Type B pancreatic cell (in vitro differentiated cells): ENCODE data around the gene SS18L1. TPM values are rescaled to one million over a fixed set of nuclear protein-coding genes. Genes with fewer than 3 reads are reported as not detected.

ENCODE experiments used
- DNase-seq: peaks from one replicate; pipeline ENCODE4 v3.0.0; 2021; ENCODE audit warnings: mixed read lengths; ENCODE audit not compliant: unreplicated experiment; ENCODE audit errors: extremely low spot score
- H3K27ac Mint-ChIP-seq: 2 replicates; pipeline ENCODE4 v1.8.0; 2021; ENCODE audit warnings: mild to moderate bottlenecking, mixed read lengths
- H3K27me3 Mint-ChIP-seq: 2 replicates; pipeline ENCODE4 v1.8.0; 2021; ENCODE audit warnings: mixed read lengths
- H3K36me3 Mint-ChIP-seq: 2 replicates; pipeline ENCODE4 v1.8.0; 2021; ENCODE audit warnings: mixed read lengths
- H3K4me1 Mint-ChIP-seq: one replicate; pipeline ENCODE4 v1.8.0; 2021; ENCODE audit warnings: mixed read lengths; ENCODE audit not compliant: unreplicated experiment
- H3K4me3 Mint-ChIP-seq: 2 replicates; pipeline ENCODE4 v1.8.0; 2021; ENCODE audit warnings: mild to moderate bottlenecking, mixed read lengths
- H3K9me3 Mint-ChIP-seq: 2 replicates; pipeline ENCODE4 v1.8.0; 2021; ENCODE audit warnings: mixed read lengths
- CTCF ChIP-seq: fragments of 200-600 bp; sonication (generic); conservative IDR thresholded peaks from 2 replicates; pipeline ENCODE4 v1.5.0; 2021; ENCODE audit warnings: antibody characterized with exemption, mild to moderate bottlenecking
- long read RNA-seq: library from polyadenylated mRNA; unstranded; transcript quantifications from one replicate; pipeline ENCODE4 v2.0.0, GENCODE V29; 2020
- total RNA-seq: library from RNA; stranded (reverse); gene quantifications from 2 replicates; pipeline ENCODE4 v1.2.1, GENCODE V29; 2021; ENCODE audit warnings: low replicate concordance

The SS18L1 gene, protein sequence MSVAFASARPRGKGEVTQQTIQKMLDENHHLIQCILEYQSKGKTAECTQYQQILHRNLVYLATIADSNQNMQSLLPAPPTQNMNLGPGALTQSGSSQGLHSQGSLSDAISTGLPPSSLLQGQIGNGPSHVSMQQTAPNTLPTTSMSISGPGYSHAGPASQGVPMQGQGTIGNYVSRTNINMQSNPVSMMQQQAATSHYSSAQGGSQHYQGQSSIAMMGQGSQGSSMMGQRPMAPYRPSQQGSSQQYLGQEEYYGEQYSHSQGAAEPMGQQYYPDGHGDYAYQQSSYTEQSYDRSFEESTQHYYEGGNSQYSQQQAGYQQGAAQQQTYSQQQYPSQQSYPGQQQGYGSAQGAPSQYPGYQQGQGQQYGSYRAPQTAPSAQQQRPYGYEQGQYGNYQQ
- total RNA-seq = 20.5 and 25.5 TPM in 2 replicates
- long read RNA-seq, full-length matches to known transcripts = 2 of 7 reads
- long read RNA-seq, partial matches to known transcripts = 0 of 7 reads
- long read RNA-seq, other reads (novel, unspliced or antisense) = 5 of 7 reads

GRCh38 chr20:62143081-62143956 is at the start of gene SS18L1, which contains the start of gene PSMA7:
Gene SS18L1, plus strand, starts transcription at chr20:62143769. Its CDS starts 52 bp downstream, at chr20:62143821.
Gene PSMA7, minus strand, starts transcription at chr20:62143394. Its CDS starts 91 bp downstream, at chr20:62143303.
- H3K4me1 Mint-ChIP-seq = peaks cover 40% of the 10 kb centered on the region
- peak within 1 kb of the TSS; percentile 95 for H3K4me3 Mint-ChIP-seq
- H3K27ac Mint-ChIP-seq = peak within 1 kb of the TSS; percentile 97
- peak; percentile 90 for DNase-seq
- no peak for TF ChIP-seq CTCF
- H3K36me3 Mint-ChIP-seq = peaks cover 7% of the 10 kb centered on the region
- no peaks in the 10 kb centered on the region for H3K9me3 Mint-ChIP-seq
- H3K27me3 Mint-ChIP-seq = no peaks in the 10 kb centered on the region

- Mint-ChIP-seq H3K27me3 (peaks cover 13% of the 10 kb centered on the region), H3K27ac (no peak overlapping the region), H3K36me3 (no peaks in the 10 kb centered on the region), H3K4me3 (no peak overlapping the region), H3K4me1 (no peaks in the 10 kb centered on the region), H3K9me3 (no peaks in the 10 kb centered on the region)
- no peak for TF ChIP-seq CTCF
- no peak for DNase-seq
Observed at GRCh38 chr20:62096421-62097380, 46.9 kb upstream of the SS18L1 start.

DNA sequence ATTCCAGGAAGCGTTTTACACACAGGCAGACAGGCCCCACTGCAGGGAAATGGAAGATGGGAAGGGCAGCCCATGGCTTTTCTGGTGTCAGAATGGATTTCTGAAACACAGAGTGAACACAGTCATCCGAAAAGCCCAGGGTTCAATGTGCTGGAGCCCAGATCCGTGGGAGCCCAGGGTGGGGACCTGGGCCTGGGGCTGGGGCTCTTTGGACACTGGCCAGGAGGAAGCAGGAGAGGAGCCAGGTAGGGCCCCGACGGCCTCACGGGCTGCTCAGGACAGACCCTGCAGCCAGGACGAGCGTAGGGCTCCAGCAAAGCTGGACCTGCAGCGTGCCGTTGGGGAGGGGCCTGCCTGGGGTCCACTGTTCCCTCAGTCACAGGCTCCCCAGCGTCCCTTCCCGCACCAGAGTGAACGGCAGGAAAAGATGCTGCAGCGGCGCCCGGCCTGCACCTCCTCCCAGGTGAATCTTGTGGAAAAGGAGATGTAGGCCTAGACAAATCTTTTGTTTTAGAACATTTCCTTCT is 45.6 kb upstream of the SS18L1 start:
- peaks cover 7% of the 10 kb centered on the region for H3K27me3 Mint-ChIP-seq
- no peak overlapping the region for H3K4me3 Mint-ChIP-seq
- H3K36me3 Mint-ChIP-seq = no peaks in the 10 kb centered on the region
- H3K27ac Mint-ChIP-seq = no peak overlapping the region
- TF ChIP-seq CTCF = no peak
- H3K4me1 Mint-ChIP-seq = no peaks in the 10 kb centered on the region
- no peaks in the 10 kb centered on the region for H3K9me3 Mint-ChIP-seq
- no peak for DNase-seq

DNA sequence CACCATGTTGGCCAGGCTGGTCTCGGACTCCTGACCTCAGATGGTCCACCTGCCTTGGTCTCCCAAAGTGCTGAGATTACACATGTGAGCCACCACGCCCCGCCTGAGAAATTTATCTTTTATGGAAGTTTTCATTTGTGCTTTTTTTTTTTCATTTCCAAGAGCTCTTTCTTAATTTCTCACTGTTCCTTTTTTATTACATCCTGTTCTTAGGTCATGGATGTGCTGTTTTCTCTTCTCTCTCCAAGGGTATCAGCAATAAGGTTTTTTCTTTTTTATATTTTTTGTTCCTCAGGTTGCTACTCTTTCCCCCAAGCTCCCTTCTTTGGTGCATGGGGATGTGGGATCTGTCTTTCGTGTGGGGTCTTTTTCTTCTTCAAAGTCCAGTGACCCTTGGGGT is 42.5 kb upstream of the SS18L1 start:
- no peak overlapping the region for H3K4me3 Mint-ChIP-seq
- H3K27ac Mint-ChIP-seq = no peak overlapping the region
- no peaks in the 10 kb centered on the region for H3K36me3 Mint-ChIP-seq
- H3K27me3 Mint-ChIP-seq = peaks cover 13% of the 10 kb centered on the region
- no peaks in the 10 kb centered on the region for H3K9me3 Mint-ChIP-seq
- TF ChIP-seq CTCF = no peak
- no peaks in the 10 kb centered on the region for H3K4me1 Mint-ChIP-seq
- DNase-seq = no peak
